Neural progenitor cell (in vitro differentiated cells): ENCODE data around the gene ITM2B.

Experiments
- EZH2 ChIP-seq: fragments of 200-600 bp; sonication (generic); IDR thresholded peaks from 2 replicates; pipeline ENCODE4 v1.6.1; 2017; ENCODE audit warnings: antibody characterized with exemption, mild to moderate bottlenecking, moderate library complexity
- TF ChIP-seq, protein P1 (sequence below): fragments of 200-600 bp; sonication (generic); IDR thresholded peaks from 2 replicates; pipeline ENCODE4 v1.5.1; 2017; ENCODE audit warnings: antibody characterized with exemption, mild to moderate bottlenecking

DNA sequence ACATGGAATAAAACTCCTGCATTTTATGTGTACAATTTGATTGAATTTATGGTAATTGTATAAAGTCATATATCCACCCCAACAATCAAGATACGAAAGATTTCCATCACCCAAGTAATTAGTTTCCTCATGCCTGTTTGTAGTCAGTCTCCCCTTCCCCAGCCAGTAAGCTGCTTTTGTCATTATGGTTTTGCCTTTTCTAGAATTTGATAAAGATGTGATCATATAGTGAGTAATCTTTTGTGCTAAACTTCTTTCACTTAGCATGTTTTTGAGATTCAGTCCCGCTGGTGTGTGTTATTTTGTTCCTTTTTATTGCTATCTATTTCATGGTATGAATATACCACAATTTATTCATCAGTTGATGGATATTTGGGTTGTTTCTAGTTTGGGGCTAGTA is 16.0 kb downstream of the ITM2B start:
- TF ChIP-seq, protein P1, sequence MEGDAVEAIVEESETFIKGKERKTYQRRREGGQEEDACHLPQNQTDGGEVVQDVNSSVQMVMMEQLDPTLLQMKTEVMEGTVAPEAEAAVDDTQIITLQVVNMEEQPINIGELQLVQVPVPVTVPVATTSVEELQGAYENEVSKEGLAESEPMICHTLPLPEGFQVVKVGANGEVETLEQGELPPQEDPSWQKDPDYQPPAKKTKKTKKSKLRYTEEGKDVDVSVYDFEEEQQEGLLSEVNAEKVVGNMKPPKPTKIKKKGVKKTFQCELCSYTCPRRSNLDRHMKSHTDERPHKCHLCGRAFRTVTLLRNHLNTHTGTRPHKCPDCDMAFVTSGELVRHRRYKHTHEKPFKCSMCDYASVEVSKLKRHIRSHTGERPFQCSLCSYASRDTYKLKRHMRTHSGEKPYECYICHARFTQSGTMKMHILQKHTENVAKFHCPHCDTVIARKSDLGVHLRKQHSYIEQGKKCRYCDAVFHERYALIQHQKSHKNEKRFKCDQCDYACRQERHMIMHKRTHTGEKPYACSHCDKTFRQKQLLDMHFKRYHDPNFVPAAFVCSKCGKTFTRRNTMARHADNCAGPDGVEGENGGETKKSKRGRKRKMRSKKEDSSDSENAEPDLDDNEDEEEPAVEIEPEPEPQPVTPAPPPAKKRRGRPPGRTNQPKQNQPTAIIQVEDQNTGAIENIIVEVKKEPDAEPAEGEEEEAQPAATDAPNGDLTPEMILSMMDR = no peak
- no peak for TF ChIP-seq EZH2
